ENCODE measurements around the gene ATP9B.
"Not testable (repeated sequence)": the region's sequence is repeated elsewhere in the genome, so short reads cannot be mapped to it uniquely, and the experiment has no call there.

The ATP9B gene

GRCh38 chr18:79327915-79328314, 258.7 kb downstream of the ATP9B start:
- DNase-seq (ENCODE audit: low read depth in 2 of 2), result not testable (repeated sequence)

- no peak for DNase-seq (ENCODE audit: low read depth in 2 of 2)
These were observed 259.7 kb downstream of the ATP9B start for GRCh38 chr18:79328887-79329286.

DNA sequence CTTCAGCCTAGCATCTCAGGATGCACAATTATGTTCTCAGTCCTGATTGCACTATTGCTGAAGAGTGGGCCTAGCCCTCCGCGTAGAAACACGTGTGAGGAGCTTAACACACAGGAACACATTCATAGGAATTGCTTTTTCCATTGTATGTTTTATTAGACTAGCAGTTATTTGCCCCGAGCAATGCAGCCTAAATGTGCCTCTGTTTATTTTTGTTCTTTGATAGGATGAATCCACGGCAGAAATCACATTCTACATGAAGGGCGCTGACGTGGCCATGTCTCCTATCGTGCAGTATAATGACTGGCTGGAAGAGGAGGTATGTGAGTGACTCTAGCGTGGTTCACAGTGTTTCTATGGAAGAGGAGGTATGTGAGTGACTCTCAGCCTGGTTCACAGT, 260.6 kb downstream of the ATP9B start:
- no peak for DNase-seq (ENCODE audit: low read depth in 2 of 2)

GRCh38 chr18:79332646-79333045, 263.5 kb downstream of the ATP9B start:
- DNase-seq (ENCODE audit: low read depth in 2 of 2), result no peak

DNA sequence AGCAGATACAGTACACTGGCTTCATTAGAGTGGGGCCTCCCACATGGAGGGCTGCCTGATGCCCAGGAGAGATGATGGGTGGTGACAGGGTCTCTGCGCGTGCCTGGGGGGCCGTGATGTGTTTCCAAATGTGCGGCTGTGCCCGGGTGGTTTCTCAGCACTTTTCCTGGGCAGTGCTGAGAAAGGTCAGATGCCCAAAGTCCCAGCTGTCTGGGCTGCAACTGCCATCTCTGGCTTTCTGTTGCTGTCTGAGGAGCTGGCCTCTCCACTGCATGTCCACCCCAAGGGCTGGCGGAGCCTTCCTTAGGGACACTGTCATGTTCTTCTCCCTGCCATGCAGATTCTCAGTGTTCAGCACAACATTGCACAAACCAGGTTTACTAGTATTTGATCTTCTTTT, 263.9 kb downstream of the ATP9B start:
- DNase-seq (ENCODE audit: low read depth in 2 of 2), result no peak

DNA sequence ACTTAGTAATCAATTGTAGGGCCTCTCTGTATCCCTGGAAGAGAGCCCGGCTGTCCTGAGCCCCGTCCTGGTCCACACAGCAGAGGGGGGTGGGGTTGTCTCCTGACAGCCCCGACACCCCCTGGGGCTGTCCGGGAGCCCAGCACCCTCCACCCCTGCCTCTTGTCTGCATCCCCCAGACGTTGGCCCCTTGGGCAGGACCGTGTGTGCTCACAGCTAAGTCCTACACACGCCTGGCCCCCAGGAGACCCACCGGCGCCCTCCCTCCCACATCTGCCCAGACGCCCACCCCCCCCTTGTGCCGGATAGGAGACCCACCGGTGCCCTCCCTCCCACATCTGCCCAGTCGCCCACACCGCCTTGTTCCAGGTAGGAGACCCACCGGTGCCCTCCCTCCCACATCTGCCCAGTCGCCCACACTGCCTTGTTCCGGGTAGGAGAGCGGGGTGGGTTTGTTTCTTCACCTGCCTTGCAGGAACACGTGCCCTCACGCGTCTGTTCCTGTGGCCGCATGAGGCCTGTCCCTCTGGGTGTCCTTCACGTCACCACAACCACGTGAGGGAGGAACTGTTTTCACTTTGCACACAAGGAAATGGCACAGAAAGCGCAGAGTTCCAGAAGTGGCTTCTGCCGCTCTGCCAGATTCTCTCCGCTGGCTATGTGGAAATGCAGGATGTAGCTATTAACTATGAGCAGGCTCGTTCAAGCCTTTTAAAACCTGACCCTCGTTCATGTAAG, 265.5 kb downstream of the ATP9B start:
- no peak for DNase-seq (ENCODE audit: low read depth in 2 of 2)

DNA sequence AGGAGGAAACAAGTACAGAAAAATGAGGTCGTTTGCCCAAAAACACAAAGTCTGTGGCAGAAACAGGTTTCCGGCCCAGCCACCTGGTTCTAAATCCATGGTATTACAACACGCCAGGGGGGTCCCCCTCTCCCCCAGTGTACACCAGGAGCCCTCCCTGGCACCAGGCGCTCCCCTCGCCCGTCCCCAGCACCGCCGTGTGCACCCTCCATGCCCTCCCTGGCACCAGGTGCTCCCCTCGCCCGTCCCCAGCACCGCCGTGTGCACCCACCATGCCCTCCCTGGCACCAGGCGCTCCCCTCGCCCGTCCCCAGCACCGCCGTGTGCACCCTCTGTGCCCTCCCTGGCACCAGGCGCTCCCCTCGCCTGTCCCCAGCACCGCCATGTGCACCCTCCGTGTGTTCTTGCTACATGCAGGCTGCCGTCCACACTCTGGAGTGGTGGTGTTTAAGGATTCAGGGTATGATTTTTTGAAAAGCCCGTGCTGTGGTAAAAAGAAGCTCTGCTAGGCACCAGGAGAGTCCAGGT, 266.7 kb downstream of the ATP9B start:
- no peak for DNase-seq (ENCODE audit: low read depth in 2 of 2)

- no peak for DNase-seq (ENCODE audit: low read depth in 2 of 2)
These were observed 267.5 kb downstream of the ATP9B start for GRCh38 chr18:79336556-79337142.

GRCh38 chr18:79337184-79337583, 268.0 kb downstream of the ATP9B start:
- DNase-seq (ENCODE audit: low read depth in 2 of 2), result no peak

DNA sequence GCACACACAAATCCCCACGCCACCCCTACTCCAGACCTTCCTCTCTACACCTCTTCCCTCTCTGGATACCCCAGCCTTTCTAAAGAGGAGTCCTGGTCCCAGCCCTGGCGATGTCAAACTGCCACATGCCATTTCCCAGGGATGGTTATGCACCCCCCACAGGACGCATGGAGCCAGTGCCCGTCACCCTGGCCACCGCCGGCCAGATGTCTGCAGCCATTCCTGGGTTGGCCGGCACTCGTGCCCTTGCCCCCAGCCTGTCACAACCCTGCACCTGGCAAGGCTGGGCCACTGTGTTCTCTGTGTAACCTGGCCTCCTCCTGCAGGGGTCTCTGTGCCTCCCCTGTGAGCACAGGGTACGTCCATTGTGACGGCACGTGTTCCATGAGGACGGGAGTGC, 268.4 kb downstream of the ATP9B start:
- DNase-seq (ENCODE audit: low read depth in 2 of 2), result no peak

- no peak for DNase-seq (ENCODE audit: low read depth in 2 of 2)
These were observed 270.1 kb downstream of the ATP9B start for GRCh38 chr18:79339094-79339908.

- DNase-seq (ENCODE audit: low read depth in 2 of 2), result no peak
These were observed 274.5 kb downstream of the ATP9B start for GRCh38 chr18:79343567-79344207.

- DNase-seq (ENCODE audit: low read depth in 2 of 2), result no peak
These were observed 275.0 kb downstream of the ATP9B start for GRCh38 chr18:79344208-79344581.

DNA sequence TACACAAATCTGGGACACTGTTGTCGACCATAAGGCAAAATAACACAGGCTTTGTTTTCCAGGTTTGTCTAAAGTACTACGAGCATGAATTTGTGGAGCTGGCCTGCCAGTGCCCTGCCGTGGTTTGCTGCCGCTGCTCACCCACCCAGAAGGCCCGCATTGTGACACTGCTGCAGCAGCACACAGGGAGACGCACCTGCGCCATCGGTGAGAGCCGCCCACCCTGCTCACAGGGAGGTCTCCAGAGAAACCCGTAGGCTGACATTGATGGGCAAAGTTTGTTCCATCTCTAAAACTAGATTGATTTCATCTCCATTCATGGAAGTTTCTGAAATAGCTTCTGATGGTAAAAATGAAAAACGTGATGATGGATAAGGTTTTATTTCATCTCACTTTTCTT, 276.2 kb downstream of the ATP9B start:
- no peak for DNase-seq (ENCODE audit: low read depth in 2 of 2)

DNA sequence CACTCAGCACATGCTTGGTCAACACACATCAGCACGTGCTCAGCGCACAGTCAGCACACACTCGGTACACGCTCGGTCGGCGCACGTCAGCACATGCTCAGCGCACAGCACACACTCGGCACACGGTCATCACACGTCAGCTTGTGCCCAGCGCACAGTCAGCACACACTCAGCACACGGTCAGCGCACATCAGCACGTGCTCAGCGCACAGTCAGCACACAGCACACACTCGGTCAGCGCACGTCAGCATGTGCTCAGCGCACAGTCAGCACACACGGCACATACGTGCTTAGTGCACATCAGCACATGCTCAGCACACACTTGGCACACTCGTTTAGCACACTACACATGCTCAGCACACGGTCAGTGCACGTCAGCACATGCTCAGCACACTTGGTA, 276.8 kb downstream of the ATP9B start:
- no peak for DNase-seq (ENCODE audit: low read depth in 2 of 2)

GRCh38 chr18:79348066-79348465, 278.9 kb downstream of the ATP9B start:
- DNase-seq (ENCODE audit: low read depth in 2 of 2), result no peak

GRCh38 chr18:79352432-79352831, 283.2 kb downstream of the ATP9B start:
- no peak for DNase-seq (ENCODE audit: low read depth in 2 of 2)

GRCh38 chr18:79353267-79353666, 284.1 kb downstream of the ATP9B start:
- no peak for DNase-seq (ENCODE audit: low read depth in 2 of 2)

- no peak for DNase-seq (ENCODE audit: low read depth in 2 of 2)
These were observed 285.2 kb downstream of the ATP9B start for GRCh38 chr18:79354350-79354749.

DNA sequence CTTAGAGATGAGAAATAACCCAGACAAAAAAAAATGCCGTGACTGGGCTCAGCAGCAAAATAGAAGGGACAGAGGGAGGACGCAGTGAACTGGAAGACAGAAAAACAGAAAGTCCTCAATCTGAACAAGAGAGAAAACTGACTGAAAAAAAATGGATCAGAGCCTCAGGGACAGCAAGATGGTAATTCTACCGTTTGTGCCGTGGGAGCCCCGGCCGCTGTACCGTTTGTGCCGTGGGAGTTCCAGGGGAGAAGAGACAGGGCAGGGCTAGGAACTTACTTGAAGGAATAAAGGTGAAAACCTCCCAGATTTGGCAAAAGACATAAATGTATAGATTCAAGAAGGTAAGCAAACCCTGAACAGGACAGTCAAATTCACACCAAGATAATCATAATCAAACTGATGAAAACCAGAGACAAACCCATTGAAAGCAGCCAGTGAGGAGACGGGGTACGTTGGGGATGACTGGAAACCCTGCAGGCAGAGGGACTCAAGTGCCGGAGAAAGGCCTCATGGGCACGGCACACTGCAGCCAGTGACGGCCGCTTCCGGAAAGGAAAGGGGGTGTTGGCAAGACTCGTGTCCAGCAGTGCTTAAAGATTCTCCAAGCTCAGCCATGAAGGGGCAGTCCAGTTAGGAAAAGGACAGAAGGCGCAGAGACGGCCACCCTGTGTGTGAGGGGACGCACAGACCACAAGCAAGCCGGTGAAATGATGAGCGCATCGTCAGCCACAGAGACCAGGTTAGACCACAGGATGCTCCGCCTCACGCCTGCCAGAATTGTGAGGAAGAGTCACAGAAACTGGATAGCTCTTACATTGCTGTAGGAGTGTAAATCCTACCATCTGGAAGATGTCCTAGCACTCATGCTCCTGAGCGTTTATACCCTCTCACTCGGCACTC, 286.5 kb downstream of the ATP9B start:
- no peak for DNase-seq (ENCODE audit: low read depth in 2 of 2)

DNA sequence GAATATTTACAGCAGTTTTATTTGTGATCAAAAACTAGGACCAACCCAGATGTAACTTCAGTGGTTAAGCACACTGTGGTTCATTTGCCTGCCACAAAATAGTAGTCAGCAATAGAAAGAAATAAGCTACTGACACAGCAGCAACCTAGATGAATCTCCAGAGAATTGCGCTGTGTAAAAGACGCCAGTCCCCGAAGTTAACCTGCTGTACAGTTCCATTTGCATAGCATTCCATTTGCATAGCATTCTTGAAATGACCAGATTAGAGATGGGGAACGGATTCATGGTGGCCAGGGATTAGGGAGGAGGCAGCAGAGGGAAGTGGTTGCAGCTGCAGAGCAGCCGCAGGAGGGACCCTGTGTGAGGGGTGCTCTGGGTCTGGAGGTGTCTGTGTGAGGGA, 287.2 kb downstream of the ATP9B start:
- DNase-seq (ENCODE audit: low read depth in 2 of 2), result no peak

All from stimulated activated CD4-positive, alpha-beta T cell treated with anti-CD3 and anti-CD28 coated beads, Interleukin-4, amount 100 ng/mL, for 48 hours (primary cell).